ENCODE measurements around the gene MYCN.

The MYCN gene

DNA sequence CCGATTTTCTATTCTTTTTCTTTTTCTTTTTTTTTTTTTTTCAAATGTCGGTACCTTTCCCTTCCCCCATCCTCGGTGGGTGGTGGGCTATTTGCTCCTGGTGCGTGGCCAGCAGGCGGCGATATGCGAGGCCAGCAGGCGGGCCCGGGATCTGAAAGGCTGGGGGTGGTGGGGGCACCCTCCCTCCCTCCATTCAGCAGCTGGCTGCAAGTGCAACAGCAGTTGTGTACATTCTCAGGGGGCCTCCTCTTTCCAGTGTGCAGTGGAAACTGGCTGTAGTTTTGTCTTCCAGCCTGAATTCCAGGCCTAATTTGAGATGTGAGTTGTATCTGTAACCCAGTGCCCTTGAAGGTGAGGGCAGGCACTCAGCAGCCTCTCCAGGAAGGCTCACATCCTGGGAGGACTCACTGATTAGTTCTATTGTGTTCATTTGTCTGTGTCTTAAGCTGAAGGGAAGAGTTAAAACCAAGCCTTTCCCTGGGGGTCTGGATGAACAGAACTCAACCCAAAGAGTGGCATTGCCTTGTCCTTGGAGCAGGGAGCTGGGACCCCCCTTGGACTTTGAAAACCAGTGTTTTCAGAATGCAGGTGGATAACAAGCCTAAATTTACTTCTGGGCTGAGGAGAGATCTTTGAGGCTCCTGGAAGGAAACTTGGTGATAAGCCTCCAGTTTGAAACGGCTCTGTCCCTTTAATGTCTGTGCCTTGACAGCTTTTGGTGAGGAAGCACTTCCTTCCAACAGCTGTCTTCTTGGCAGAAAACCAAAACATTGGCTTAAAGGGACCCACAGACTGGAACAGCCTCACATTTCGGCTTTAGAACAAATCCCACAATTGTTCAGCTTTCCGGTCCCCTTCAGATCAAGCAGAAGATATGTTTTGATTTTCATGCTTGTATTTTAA lies 3.3 kb downstream of the MYCN start:
- TF ChIP-seq REST (IDR thresholded peaks at IDR 0.05; ENCODE audit: low read depth) = no peak
- no peak for TF ChIP-seq YY1 (IDR thresholded peaks at IDR 0.05; ENCODE audit: low read depth)
- no peak for TF ChIP-seq USF1 (IDR thresholded peaks at IDR 0.05)
- peak; percentile 49; the same call in 1 of the 2 replicates for TF ChIP-seq NFIC (IDR thresholded peaks at IDR 0.05)

DNA sequence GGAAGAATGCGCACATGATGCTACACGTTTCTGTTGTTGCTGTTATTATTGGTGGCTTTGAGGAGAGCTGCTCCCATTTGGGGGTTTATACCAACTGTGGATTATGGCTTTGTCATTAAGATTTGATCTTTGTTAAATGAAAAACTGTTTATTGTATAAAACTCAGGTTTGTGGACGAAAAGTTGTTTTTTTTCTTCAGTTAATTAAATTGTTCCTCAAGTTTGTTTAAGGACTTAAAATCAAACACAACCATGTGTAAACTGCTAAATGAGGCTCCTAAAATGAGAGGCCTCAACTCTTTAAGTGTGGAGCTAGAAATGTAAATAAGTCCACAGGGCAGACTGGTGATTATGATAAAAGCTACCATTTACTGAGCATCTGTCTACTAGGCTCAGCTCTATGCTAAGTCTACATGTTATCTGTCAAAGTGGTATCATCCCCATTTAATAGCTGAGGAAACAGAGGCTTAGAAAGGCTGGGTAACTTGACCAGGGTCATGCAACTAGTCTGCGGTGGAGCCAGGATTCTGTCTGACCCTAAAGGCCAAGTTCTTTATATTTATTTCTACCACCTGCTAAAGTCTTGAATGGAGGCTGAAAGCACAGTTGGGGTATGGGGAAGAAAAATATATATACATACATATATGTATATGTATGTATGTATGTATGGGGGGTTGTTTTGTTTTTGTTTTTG lies 4.1 kb downstream of the MYCN start:
- TF ChIP-seq EP300 (IDR thresholded peaks at IDR 0.05; ENCODE audit: borderline replicate concordance) (no peak), USF1 (IDR thresholded peaks at IDR 0.05) (no peak), REST (IDR thresholded peaks at IDR 0.05; ENCODE audit: low read depth) (no peak), CEBPB (IDR thresholded peaks at IDR 0.05) (no peak), MAX (IDR thresholded peaks at IDR 0.05) (no peak), EGR1 (IDR thresholded peaks at IDR 0.05) (no peak), RAD21 (IDR thresholded peaks at IDR 0.05; ENCODE audit: low read depth) (no peak), TAF1 (IDR thresholded peaks at IDR 0.05; ENCODE audit: low read depth) (no peak)

- TF ChIP-seq REST (IDR thresholded peaks at IDR 0.05; ENCODE audit: low read depth) (no peak), CEBPB (IDR thresholded peaks at IDR 0.05) (no peak), EP300 (IDR thresholded peaks at IDR 0.05; ENCODE audit: borderline replicate concordance) (no peak), CREB1 (IDR thresholded peaks at IDR 0.05; ENCODE audit: low read depth) (no peak), ZBTB7A (IDR thresholded peaks at IDR 0.05; ENCODE audit: low read depth) (no peak), FOXM1 (IDR thresholded peaks at IDR 0.05; ENCODE audit: borderline replicate concordance, low read depth) (no peak), RAD21 (IDR thresholded peaks at IDR 0.05; ENCODE audit: low read depth) (no peak), TAF1 (IDR thresholded peaks at IDR 0.05; ENCODE audit: low read depth) (no peak), YY1 (IDR thresholded peaks at IDR 0.05; ENCODE audit: low read depth) (no peak), TEAD4 (IDR thresholded peaks at IDR 0.05) (no peak), EGR1 (IDR thresholded peaks at IDR 0.05) (no peak), MAX (IDR thresholded peaks at IDR 0.05) (no peak), USF1 (IDR thresholded peaks at IDR 0.05) (no peak), NFIC (IDR thresholded peaks at IDR 0.05) (no peak), TCF12 (IDR thresholded peaks at IDR 0.05; ENCODE audit: low read depth) (no peak)
These were observed 5.8 kb downstream of the MYCN start for GRCh38 chr2:15945909-15946705.

Data from Ishikawa (cell line).